A549 treated with AZD9567 at 1 μM for 4 hours (cell line): ENCODE data around the gene APOE. TPM values are rescaled to one million over a fixed set of nuclear protein-coding genes. Genes with fewer than 3 reads are reported as not detected.

Experiments used
- total RNA-seq: library from RNA; stranded (reverse); fragments of 200-300 nt; extraction: Qiagen RNA extraction; gene quantifications from 5 replicates; pipeline ENCODE4 v1.2.3, GENCODE V29; 2022; ENCODE audit not compliant: insufficient read depth

The APOE gene
- 12.6 to 20.0 TPM (median 15.3 TPM) in 5 replicates for total RNA-seq

GRCh38 chr19:44905437-44906160, at the start of gene APOE:
Gene APOE, plus strand, starts transcription at chr19:44905796. Its CDS starts 829 bp downstream, at chr19:44906625.

DNA sequence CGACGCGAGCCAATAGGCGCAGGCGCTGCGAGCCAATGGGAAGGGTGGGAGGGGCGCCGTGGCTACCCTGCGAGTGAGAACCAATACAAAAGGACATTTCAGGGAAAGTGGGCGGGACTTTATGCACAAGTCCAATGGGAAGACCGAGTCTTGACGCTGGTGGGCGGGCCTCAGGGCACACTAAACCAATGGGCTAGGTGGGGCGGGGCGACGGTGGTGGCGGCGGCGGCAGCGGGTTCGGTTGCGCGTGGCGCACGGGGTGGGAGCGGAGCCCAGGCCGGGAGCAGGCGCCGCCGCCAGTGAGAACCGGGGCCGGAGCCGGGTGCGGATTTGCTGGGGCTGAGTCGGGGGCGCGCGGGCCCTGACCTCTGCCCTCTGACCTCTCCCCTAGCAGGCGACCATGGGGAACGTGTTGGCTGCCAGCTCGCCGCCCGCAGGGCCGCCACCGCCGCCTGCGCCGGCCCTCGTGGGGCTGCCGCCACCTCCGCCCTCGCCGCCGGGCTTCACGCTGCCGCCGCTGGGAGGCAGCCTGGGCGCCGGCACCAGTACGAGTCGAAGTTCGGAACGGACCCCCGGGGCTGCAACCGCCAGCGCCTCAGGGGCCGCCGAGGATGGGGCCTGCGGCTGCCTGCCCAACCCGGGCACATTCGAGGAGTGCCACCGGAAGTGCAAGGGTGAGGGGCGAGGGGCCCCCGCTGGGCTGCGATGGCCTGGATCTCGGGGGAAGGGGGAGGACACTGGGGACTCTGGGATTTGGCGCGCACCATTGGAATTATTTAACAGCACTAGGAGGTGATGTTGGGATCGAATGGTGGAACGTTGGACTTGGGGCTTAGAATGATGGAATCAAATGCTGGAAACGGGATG, 14.3 kb upstream of the APOE start, which contains the start of gene TOMM40:
TOMM40 (plus strand) TSS at position 239 of the 867 bp plus-strand sequence; CDS start at position 401, 162 bp downstream.

GRCh38 chr19:44914433-44915206, 9.0 kb downstream of the APOE start, which contains the start of gene APOC1:
Gene APOC1, plus strand, starts transcription at chr19:44914608. Its CDS starts 284 bp downstream, at chr19:44914892.

DNA sequence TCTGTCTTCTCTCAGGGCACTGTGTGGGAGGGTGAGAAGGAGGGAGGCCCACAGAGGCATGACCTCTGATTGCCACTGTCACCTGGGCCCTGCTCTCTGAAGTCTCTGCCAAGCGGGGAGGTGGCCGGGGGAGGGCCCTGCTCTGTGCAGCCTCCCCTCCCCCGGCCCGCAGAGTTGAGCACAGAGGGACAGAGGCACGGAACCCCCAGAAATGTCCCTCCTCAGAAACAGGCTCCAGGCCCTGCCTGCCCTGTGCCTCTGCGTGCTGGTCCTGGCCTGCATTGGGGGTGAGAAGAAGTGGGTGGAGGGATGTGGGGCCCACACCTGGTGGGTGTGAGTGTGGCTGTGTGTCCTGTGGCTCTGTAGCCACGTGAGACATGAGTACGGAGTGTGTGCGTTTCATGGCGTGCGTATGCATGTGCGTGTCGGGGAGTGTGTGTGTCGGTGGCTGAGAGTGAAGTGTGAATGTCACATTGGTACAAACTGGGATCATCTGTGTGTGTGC, 36.5 kb downstream of the APOE start, which contains the start of gene APOC4:
APOC4 (plus strand) TSS at position 171 of the 505 bp plus-strand sequence; CDS start at position 212, 41 bp downstream.

DNA sequence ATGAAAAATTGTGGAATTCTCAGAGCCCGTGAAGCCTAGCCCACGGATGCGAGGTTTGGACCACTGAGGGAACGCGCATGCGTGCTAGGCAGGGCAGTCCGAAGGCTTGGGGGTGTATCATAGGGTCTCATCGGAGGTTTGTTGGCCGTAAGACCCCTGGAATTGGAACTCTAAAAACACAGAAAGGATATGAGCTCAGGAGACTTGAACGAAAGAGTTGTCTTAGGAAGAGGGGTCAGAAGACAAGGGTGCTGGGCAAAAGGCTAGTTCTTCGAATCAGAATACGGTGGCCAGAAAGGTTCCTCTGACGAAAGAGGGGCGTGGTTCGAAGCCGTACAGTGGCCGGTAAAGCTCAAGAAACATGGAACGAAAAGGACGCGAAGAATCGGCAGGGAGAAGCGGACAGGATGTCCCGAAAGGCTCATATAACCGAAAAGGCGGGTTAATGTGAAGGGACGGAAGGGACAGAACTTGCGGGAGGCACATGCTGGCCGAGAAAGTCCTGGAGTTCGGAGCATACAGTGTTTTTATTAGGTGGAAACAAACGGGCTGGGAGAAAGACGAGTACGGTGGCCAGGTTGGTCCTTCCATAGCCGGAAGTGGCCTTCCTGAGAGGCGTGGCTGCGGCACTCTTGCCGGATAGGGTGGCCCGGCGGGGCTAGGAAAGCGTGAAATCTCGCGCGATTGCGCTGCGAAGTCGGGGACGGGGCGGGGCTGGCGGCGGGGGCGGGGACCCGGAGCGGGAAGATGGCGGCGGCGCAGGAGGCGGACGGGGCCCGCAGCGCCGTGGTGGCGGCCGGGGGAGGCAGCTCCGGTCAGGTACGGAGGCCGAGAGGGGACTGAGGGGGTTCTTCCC, 49.3 kb downstream of the APOE start, which contains the start of gene CLPTM1:
CLPTM1 (plus strand) TSS at position 732 of the 856 bp plus-strand sequence; CDS start at position 748, 16 bp downstream.

Other genes with a start within 250 kb of the APOE start
- 8.1 to 12.4 TPM (median 9.7 TPM) in 5 replicates for gene CEACAM19, start 234.3 kb upstream of the APOE start, total RNA-seq
- gene CEACAM16, start 206.6 kb upstream of the APOE start, total RNA-seq, result 0.12 to 0.16 TPM (median 0.14 TPM) in 4 of 5 replicates, not detected in the other
- 25.3 to 59.4 TPM (median 53.0 TPM) in 5 replicates for gene BCL3, start 157.1 kb upstream of the APOE start, total RNA-seq
- not detected in 5 replicates for gene CBLC, start 127.9 kb upstream of the APOE start, total RNA-seq
- gene BCAM, start 96.7 kb upstream of the APOE start, total RNA-seq, result 53.6 to 84.4 TPM (median 82.5 TPM) in 5 replicates
- 57.3 to 79.5 TPM (median 73.5 TPM) in 5 replicates for gene NECTIN2, start 59.5 kb upstream of the APOE start, total RNA-seq
- 222 to 250 TPM (median 240 TPM) in 5 replicates for gene TOMM40, start 14.5 kb upstream of the APOE start, total RNA-seq
- 74.0 to 128 TPM (median 117 TPM) in 5 replicates for gene APOC1, start 8.8 kb downstream of the APOE start, total RNA-seq
- gene APOC4, start 36.4 kb downstream of the APOE start, total RNA-seq, result not detected in 5 replicates
- not detected in 5 replicates for gene APOC2, start 40.3 kb downstream of the APOE start, total RNA-seq
- gene CLPTM1, start 49.6 kb downstream of the APOE start, total RNA-seq, result 149 to 198 TPM (median 172 TPM) in 5 replicates
- gene RELB, start 95.7 kb downstream of the APOE start, total RNA-seq, result 18.2 to 47.3 TPM (median 36.6 TPM) in 5 replicates
- gene CLASRP, start 133.2 kb downstream of the APOE start, total RNA-seq, result 32.1 to 79.8 TPM (median 76.7 TPM) in 5 replicates
- gene ZNF296, start 170.7 kb downstream of the APOE start, total RNA-seq, result 14.1 to 18.2 TPM (median 16.0 TPM) in 5 replicates
- 88.7 to 119 TPM (median 100 TPM) in 5 replicates for gene GEMIN7, start 173.5 kb downstream of the APOE start, total RNA-seq
- gene PPP1R37, start 187.4 kb downstream of the APOE start, total RNA-seq, result 16.0 to 39.6 TPM (median 38.4 TPM) in 5 replicates